Astrocyte (in vitro differentiated cells and primary cell): ENCODE data around the gene MBP. TPM values are rescaled to one million over a fixed set of nuclear protein-coding genes. Genes with fewer than 3 reads are reported as not detected.

Experiments
- DNase-seq: peaks from one replicate; pipeline ENCODE4 v3.0.0-alpha.2; 2010; ENCODE audit warnings: low read depth
- FAIRE-seq: peaks from 2 replicates; lab custom pipeline; 2011; peaks lifted over from hg19 to GRCh38; lab: Jason Lieb, UNC
- H2AFZ ChIP-seq: 2 replicates; pipeline ENCODE4 v1.6.0; 2012; ENCODE audit warnings: low read depth, low read length, inconsistent platforms
- H3K27ac ChIP-seq: 2 replicates; pipeline ENCODE4 v1.5.1; 2011; ENCODE audit warnings: low read depth, low read length, inconsistent platforms
- H3K27me3 ChIP-seq: 2 replicates; pipeline ENCODE4 v1.6.0; 2011; ENCODE audit warnings: low read length, inconsistent platforms; ENCODE audit not compliant: insufficient read depth
- H3K36me3 ChIP-seq: 2 replicates; pipeline ENCODE4 v1.5.1; 2011; ENCODE audit warnings: low read length, inconsistent platforms; ENCODE audit not compliant: insufficient read depth
- H3K4me1 ChIP-seq: 2 replicates; pipeline ENCODE4 v1.5.1; 2011; ENCODE audit warnings: low read length, inconsistent platforms; ENCODE audit not compliant: insufficient read depth
- H3K4me2 ChIP-seq: 2 replicates; pipeline ENCODE4 v1.6.0; 2012; ENCODE audit warnings: low read length, inconsistent platforms
- H3K4me3 ChIP-seq: 2 replicates; pipeline ENCODE4 v1.5.1; 2011; ENCODE audit warnings: low read depth, mild to moderate bottlenecking, low read length, inconsistent platforms; ENCODE audit not compliant: insufficient read depth
- H3K79me2 ChIP-seq: 2 replicates; pipeline ENCODE4 v1.6.0; 2012; ENCODE audit warnings: mild to moderate bottlenecking, low read length, inconsistent platforms; ENCODE audit not compliant: insufficient read depth
- H3K9ac ChIP-seq: 2 replicates; pipeline ENCODE4 v1.6.0; 2012; ENCODE audit warnings: mild to moderate bottlenecking, low read length, inconsistent platforms
- H3K9me3 ChIP-seq: 2 replicates; pipeline ENCODE4 v1.5.1; 2012; ENCODE audit warnings: low read depth, mild to moderate bottlenecking, low read length, inconsistent platforms; ENCODE audit not compliant: insufficient read depth
- H4K20me1 ChIP-seq: 2 replicates; pipeline ENCODE4 v1.6.0; 2012; ENCODE audit warnings: low read length, inconsistent platforms; ENCODE audit not compliant: insufficient read depth
- H3K27ac Mint-ChIP-seq: one replicate; pipeline ENCODE4 v1.8.0; 2021; ENCODE audit warnings: mild to moderate bottlenecking, mixed read lengths; ENCODE audit not compliant: unreplicated experiment
- H3K27me3 Mint-ChIP-seq: one replicate; pipeline ENCODE4 v1.8.0; 2021; ENCODE audit warnings: low read depth, mixed read lengths; ENCODE audit not compliant: unreplicated experiment
- H3K36me3 Mint-ChIP-seq: one replicate; pipeline ENCODE4 v1.8.0; 2021; ENCODE audit warnings: low read depth, mixed read lengths; ENCODE audit not compliant: unreplicated experiment
- H3K4me1 Mint-ChIP-seq: one replicate; pipeline ENCODE4 v1.8.0; 2021; ENCODE audit warnings: low read depth, mixed read lengths; ENCODE audit not compliant: unreplicated experiment
- H3K4me3 Mint-ChIP-seq: one replicate; pipeline ENCODE4 v1.8.0; 2021; ENCODE audit warnings: mild to moderate bottlenecking, moderate library complexity, mixed read lengths; ENCODE audit not compliant: unreplicated experiment
- H3K9me3 Mint-ChIP-seq: one replicate; pipeline ENCODE4 v1.8.0; 2021; ENCODE audit warnings: mild to moderate bottlenecking, mixed read lengths; ENCODE audit not compliant: unreplicated experiment
- EZH2 ChIP-seq: IDR thresholded peaks from 2 replicates; pipeline ENCODE4 v1.6.1; 2012; ENCODE audit warnings: mild to moderate bottlenecking, low read length, inconsistent platforms; ENCODE audit not compliant: insufficient read depth
- total RNA-seq: library from RNA; stranded (reverse); gene quantifications from 2 replicates; pipeline ENCODE4 v1.2.1, GENCODE V29; 2021
- TF ChIP-seq, protein P1 (sequence below): IDR thresholded peaks from 2 replicates; pipeline ENCODE4 v1.5.1; 2011; ENCODE audit warnings: low read depth, mild to moderate bottlenecking, inconsistent platforms, low read length, moderate library complexity; ENCODE audit not compliant: insufficient read depth

MBP gene
- total RNA-seq, 1 donor from 2014 or later = 11.4 TPM

DNA sequence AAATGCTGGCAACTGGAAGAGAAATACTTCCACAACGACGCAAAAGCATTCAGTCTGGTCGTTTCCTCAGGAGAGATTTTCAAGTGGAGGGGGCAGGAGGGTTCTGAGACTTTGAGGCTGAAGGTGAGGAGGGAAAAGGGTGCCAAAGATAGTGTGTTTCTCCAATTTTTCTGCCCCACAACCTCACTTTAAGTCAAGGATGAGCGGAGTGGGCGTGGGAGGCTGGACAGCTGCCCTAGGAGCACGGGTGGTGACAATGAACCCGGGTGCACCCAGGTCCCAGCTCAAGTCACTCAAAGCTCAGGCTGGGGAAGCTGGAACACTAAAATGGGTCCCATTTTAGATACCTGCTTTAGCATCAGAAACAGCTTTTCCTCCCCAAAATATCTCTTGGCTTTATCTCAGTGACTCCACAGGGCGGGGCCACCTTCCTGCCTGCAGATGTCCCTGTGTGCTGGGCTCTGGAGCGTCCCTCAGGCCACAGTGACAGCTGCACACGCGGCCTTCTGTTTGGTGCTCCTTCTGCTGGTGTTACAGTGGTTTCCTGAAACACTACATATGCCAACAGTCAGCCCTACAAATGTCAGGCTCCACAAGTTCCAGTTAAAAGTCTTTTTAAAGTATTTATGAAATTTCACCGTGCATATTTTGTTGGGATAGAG, 1.4 kb upstream of the MBP start:
- Histone ChIP-seq H3K9me3 (no peaks in the 10 kb centered on the region), H3K4me1 (peaks cover 26% of the 10 kb centered on the region), H3K27ac (no peak overlapping the region), H3K9ac (no peak overlapping the region), H3K36me3 (no peaks in the 10 kb centered on the region), H4K20me1 (no peaks in the 10 kb centered on the region), H3K79me2 (peaks cover 13% of the 10 kb centered on the region), H3K4me2 (peak overlapping the region; percentile 93), H3K27me3 (no peaks in the 10 kb centered on the region), H3K4me3 (no peak overlapping the region), H2AFZ (no peak overlapping the region)
- no peaks in the 10 kb centered on the region for H3K36me3 Mint-ChIP-seq
- H3K4me1 Mint-ChIP-seq = peaks cover 18% of the 10 kb centered on the region
- H3K27me3 Mint-ChIP-seq = peaks cover 16% of the 10 kb centered on the region
- FAIRE-seq (no peak), DNase-seq (no peak)
- no peaks in the 10 kb centered on the region for H3K9me3 Mint-ChIP-seq
- H3K27ac Mint-ChIP-seq = no peak overlapping the region
- TF ChIP-seq EZH2 = no peak
- TF ChIP-seq, protein P1, sequence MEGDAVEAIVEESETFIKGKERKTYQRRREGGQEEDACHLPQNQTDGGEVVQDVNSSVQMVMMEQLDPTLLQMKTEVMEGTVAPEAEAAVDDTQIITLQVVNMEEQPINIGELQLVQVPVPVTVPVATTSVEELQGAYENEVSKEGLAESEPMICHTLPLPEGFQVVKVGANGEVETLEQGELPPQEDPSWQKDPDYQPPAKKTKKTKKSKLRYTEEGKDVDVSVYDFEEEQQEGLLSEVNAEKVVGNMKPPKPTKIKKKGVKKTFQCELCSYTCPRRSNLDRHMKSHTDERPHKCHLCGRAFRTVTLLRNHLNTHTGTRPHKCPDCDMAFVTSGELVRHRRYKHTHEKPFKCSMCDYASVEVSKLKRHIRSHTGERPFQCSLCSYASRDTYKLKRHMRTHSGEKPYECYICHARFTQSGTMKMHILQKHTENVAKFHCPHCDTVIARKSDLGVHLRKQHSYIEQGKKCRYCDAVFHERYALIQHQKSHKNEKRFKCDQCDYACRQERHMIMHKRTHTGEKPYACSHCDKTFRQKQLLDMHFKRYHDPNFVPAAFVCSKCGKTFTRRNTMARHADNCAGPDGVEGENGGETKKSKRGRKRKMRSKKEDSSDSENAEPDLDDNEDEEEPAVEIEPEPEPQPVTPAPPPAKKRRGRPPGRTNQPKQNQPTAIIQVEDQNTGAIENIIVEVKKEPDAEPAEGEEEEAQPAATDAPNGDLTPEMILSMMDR = no peak
- H3K4me3 Mint-ChIP-seq = peak overlapping the region; percentile 76

DNA sequence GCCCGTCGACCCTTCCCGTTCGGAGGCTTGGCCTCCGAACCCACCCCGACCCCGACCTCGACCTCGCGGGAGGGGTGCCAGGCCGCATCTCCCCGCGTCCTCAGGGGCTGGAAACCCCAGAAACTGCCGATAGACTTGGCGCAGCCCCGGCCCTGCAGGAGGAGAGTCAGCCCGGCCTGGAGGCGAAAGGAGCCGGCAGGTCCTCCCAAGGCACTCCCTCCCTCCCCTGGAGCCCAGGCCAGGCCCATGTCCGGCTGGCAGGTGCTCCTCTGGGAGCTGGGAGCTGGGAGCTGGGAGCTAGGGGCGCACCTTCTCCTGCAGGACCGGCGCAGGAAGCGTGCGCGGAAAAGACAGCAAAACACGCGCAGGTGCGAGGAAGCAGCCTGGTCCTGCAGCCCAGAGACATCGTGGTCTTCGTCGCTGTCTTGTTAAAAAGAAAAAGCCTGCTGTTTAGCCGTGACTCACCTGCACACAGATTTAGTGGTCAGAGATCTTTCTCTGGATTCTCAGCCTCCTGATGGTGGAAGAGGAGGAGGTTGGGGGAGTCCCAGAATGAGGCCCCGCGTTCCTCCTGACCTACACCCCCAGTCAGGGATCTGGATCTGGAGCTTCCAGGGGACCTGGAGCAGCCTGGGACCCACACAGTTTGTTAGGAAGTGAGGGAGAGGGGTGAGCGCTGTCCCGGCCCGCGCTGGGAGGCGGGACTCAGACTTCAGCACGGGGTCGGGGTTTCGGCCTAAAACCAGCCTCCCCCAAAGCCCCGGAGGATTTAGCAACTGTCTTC, 660 bp upstream of the MBP start:
- Histone ChIP-seq H3K27me3 (no peaks in the 10 kb centered on the region), H3K9ac (peak overlapping the region; percentile 91), H3K4me1 (peaks cover 31% of the 10 kb centered on the region), H3K9me3 (no peaks in the 10 kb centered on the region), H3K36me3 (no peaks in the 10 kb centered on the region), H3K79me2 (peaks cover 13% of the 10 kb centered on the region), H3K27ac (no peak overlapping the region), H3K4me2 (peak overlapping the region; percentile 93), H4K20me1 (no peaks in the 10 kb centered on the region), H2AFZ (peak overlapping the region; percentile 18), H3K4me3 (peak overlapping the region; percentile 64)
- Mint-ChIP-seq H3K4me3 (peak overlapping the region; percentile 76), H3K36me3 (no peaks in the 10 kb centered on the region), H3K4me1 (peaks cover 25% of the 10 kb centered on the region), H3K9me3 (no peaks in the 10 kb centered on the region), H3K27ac (no peak overlapping the region), H3K27me3 (peaks cover 16% of the 10 kb centered on the region)
- DNase-seq (no peak), FAIRE-seq (no peak)
- TF ChIP-seq, protein P1 = no peak
- TF ChIP-seq EZH2 = no peak
